Panc1 (cell line): ENCODE results near the gene CDV3. TPM values are rescaled to one million over a fixed set of nuclear protein-coding genes. Genes with fewer than 3 reads are reported as not detected.
"Not testable (repeated sequence)": the region's sequence is repeated elsewhere in the genome, so short reads cannot be mapped to it uniquely, and the experiment has no call there.

Experiments used
- ATAC-seq: fragments of 200-7000 bp; cut with Tn5 transposase; 2 replicates; pipeline ENCODE4 v1.9.1; 2020; ENCODE audit warnings: mild to moderate bottlenecking, moderate library complexity
- BruUV-seq: library from RNA; stranded (reverse); fragments of 400-500 nt; replicated peaks from 2 replicates; lab custom pipeline; 2021; lab: Mats Ljungman, UMichigan
- CTCF ChIA-PET: fragments of 300-600 bp; sonication (Branson Sonifier 250); formaldehyde crosslinking; loops from one replicate; lab custom pipeline; 2022; ENCODE audit warnings: antibody characterized with exemption; lab: Charles Lee
- POLR2A ChIA-PET: fragments of 300-600 bp; sonication (Branson Sonifier 250); formaldehyde crosslinking; loops from one replicate; lab custom pipeline; 2022; ENCODE audit warnings: antibody characterized with exemption; lab: Charles Lee
- DNase-seq: peaks from one replicate; pipeline ENCODE4 v3.0.0-alpha.2; 2010; ENCODE audit warnings: low read depth, low spot score
- H3K27ac ChIP-seq: 2 replicates; pipeline ENCODE4 v1.5.1; 2011; ENCODE audit warnings: mild to moderate bottlenecking, low read length, inconsistent platforms
- H3K27me3 ChIP-seq: fragments of 200-500 bp; sonication (Bioruptor generic); 2 replicates; pipeline ENCODE4 v1.6.0; 2014; ENCODE audit warnings: low read length, inconsistent platforms; ENCODE audit not compliant: control insufficient read depth, insufficient read depth
- H3K36me3 ChIP-seq: fragments of 200-500 bp; sonication (Bioruptor generic); 2 replicates; pipeline ENCODE4 v1.5.1; 2014; ENCODE audit warnings: inconsistent platforms, mild to moderate bottlenecking, low read length, moderate library complexity; ENCODE audit not compliant: control insufficient read depth, insufficient read depth
- H3K4me1 ChIP-seq: 2 replicates; pipeline ENCODE4 v1.5.1; 2011; ENCODE audit warnings: inconsistent platforms, mild to moderate bottlenecking, low read length, moderate library complexity; ENCODE audit not compliant: control insufficient read depth, insufficient read depth
- H3K4me3 ChIP-seq, 2 experiments: 2 replicates each; pipeline ENCODE4 v1.5.1; 2011 to 2012; ENCODE audit warnings: low read depth in 2 of 2, low read length in 2 of 2, mild to moderate bottlenecking in 2 of 2, inconsistent platforms in 1 of 2, moderate library complexity in 1 of 2
- H3K9me3 ChIP-seq: fragments of 200-500 bp; sonication (Bioruptor generic); 2 replicates; pipeline ENCODE4 v1.5.1; 2014; ENCODE audit warnings: low read depth, mild to moderate bottlenecking, inconsistent platforms, low read length, moderate library complexity; ENCODE audit not compliant: control insufficient read depth, insufficient read depth
- POLR2AphosphoS5 ChIP-seq: IDR thresholded peaks from 2 replicates; pipeline ENCODE4 v1.6.1; 2012; ENCODE audit warnings: mild to moderate bottlenecking, low read depth, low read length, moderate library complexity
- SIN3A ChIP-seq: IDR thresholded peaks from 2 replicates; pipeline ENCODE4 v1.6.1; 2012; ENCODE audit warnings: low read depth, mild to moderate bottlenecking, low read length, moderate library complexity, borderline replicate concordance; ENCODE audit not compliant: insufficient read depth
- TCF7L2 ChIP-seq: IDR thresholded peaks from 2 replicates; pipeline ENCODE4 v1.6.1; 2011; ENCODE audit warnings: mild to moderate bottlenecking, low read depth, low read length, inconsistent platforms
- in situ Hi-C: cut with HindIII; loops from 2 replicates; pipeline ENCODE4 v1.10.0; 2016; ENCODE audit warnings: low sequenced_read_pairs, low pct_unique_long_range_greater_than_20kb
- intact Hi-C: fragments of 100-400 bp; cut with micrococcal nuclease; formaldehyde crosslinking; loops from one replicate; pipeline ENCODE4 v1.10.0; 2022; ENCODE audit not compliant: unreplicated experiment
- total RNA-seq: library from RNA; stranded (reverse); gene quantifications from one replicate; pipeline ENCODE4 v1.2.1, GENCODE V29; 2021; ENCODE audit not compliant: unreplicated experiment
- TF ChIP-seq, protein P1 (sequence below), 2 experiments: IDR thresholded peaks; 2 replicates each; pipeline ENCODE4 v1.6.1; 2011 to 2012; ENCODE audit warnings: low read depth in 2 of 2, control low read depth in 1 of 2, low read length in 1 of 2, mild to moderate bottlenecking in 1 of 2, moderate library complexity in 1 of 2; ENCODE audit not compliant: insufficient read depth in 1 of 2
- TF ChIP-seq, protein P2 (sequence below): fragments of 450-650 bp; IDR thresholded peaks from 2 replicates; pipeline ENCODE4 v1.5.1; 2017; ENCODE audit warnings: mild to moderate bottlenecking

The CDV3 gene
- total RNA-seq, 1 experiment from 2014 or later = 506 TPM

DNA sequence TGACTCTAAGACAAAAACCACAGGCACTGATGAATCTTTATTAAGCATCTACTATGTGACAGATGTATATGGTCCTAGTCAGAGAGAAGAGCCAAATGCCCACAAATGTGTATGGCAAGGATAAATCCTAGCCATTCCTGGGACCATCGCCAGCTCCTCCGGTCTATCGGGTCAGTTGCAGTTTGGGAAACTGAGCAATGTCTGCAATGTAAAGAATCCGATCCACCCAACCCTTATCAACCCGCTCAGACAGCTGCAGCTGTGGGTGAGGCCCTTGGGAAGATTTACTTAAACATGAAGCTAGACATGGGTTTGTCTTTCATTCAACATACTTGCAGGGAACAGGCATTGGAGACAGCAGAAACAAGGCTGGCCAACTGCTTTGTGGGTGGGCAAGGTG lies 40.5 kb upstream of the CDV3 start:
- intact Hi-C loops (no loop called here), in situ Hi-C loops (no loop called here)
- no TSS peak for BruUV-seq
- H3K27me3 ChIP-seq = no peaks in the 10 kb centered on the region
- no peak overlapping the region for H3K4me3 ChIP-seq
- no peaks in the 10 kb centered on the region for H3K9me3 ChIP-seq
- DNase-seq (no peak), ATAC-seq (no peak)
- H3K36me3 ChIP-seq = no peaks in the 10 kb centered on the region
- ChIA-PET CTCF (interaction anchor here (1.3 kb wide), 1 partner anchor 40 kb away, joined by 3 read pairs; the partner anchor contains the start of gene CDV3), POLR2A (interaction anchor here (0.6 kb wide), 1 partner anchor 27 kb away, joined by 3 read pairs; no protein-coding TSS in a partner anchor)
- H3K4me1 ChIP-seq = peaks cover 17% of the 10 kb centered on the region
- TF ChIP-seq TCF7L2 = no peak
- TF ChIP-seq SIN3A = no peak
- TF ChIP-seq POLR2AphosphoS5 = no peak
- TF ChIP-seq, protein P1, sequence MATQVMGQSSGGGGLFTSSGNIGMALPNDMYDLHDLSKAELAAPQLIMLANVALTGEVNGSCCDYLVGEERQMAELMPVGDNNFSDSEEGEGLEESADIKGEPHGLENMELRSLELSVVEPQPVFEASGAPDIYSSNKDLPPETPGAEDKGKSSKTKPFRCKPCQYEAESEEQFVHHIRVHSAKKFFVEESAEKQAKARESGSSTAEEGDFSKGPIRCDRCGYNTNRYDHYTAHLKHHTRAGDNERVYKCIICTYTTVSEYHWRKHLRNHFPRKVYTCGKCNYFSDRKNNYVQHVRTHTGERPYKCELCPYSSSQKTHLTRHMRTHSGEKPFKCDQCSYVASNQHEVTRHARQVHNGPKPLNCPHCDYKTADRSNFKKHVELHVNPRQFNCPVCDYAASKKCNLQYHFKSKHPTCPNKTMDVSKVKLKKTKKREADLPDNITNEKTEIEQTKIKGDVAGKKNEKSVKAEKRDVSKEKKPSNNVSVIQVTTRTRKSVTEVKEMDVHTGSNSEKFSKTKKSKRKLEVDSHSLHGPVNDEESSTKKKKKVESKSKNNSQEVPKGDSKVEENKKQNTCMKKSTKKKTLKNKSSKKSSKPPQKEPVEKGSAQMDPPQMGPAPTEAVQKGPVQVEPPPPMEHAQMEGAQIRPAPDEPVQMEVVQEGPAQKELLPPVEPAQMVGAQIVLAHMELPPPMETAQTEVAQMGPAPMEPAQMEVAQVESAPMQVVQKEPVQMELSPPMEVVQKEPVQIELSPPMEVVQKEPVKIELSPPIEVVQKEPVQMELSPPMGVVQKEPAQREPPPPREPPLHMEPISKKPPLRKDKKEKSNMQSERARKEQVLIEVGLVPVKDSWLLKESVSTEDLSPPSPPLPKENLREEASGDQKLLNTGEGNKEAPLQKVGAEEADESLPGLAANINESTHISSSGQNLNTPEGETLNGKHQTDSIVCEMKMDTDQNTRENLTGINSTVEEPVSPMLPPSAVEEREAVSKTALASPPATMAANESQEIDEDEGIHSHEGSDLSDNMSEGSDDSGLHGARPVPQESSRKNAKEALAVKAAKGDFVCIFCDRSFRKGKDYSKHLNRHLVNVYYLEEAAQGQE (IDR thresholded peaks at IDR 0.05; ENCODE audit: insufficient read depth in 1 of 2, low read depth in 2 of 2, low read length in 1 of 2) = no peak
- TF ChIP-seq, protein P2, sequence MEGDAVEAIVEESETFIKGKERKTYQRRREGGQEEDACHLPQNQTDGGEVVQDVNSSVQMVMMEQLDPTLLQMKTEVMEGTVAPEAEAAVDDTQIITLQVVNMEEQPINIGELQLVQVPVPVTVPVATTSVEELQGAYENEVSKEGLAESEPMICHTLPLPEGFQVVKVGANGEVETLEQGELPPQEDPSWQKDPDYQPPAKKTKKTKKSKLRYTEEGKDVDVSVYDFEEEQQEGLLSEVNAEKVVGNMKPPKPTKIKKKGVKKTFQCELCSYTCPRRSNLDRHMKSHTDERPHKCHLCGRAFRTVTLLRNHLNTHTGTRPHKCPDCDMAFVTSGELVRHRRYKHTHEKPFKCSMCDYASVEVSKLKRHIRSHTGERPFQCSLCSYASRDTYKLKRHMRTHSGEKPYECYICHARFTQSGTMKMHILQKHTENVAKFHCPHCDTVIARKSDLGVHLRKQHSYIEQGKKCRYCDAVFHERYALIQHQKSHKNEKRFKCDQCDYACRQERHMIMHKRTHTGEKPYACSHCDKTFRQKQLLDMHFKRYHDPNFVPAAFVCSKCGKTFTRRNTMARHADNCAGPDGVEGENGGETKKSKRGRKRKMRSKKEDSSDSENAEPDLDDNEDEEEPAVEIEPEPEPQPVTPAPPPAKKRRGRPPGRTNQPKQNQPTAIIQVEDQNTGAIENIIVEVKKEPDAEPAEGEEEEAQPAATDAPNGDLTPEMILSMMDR = no peak
- H3K27ac ChIP-seq = peak overlapping the region; percentile 60; the same call in 1 of the 2 replicates

DNA sequence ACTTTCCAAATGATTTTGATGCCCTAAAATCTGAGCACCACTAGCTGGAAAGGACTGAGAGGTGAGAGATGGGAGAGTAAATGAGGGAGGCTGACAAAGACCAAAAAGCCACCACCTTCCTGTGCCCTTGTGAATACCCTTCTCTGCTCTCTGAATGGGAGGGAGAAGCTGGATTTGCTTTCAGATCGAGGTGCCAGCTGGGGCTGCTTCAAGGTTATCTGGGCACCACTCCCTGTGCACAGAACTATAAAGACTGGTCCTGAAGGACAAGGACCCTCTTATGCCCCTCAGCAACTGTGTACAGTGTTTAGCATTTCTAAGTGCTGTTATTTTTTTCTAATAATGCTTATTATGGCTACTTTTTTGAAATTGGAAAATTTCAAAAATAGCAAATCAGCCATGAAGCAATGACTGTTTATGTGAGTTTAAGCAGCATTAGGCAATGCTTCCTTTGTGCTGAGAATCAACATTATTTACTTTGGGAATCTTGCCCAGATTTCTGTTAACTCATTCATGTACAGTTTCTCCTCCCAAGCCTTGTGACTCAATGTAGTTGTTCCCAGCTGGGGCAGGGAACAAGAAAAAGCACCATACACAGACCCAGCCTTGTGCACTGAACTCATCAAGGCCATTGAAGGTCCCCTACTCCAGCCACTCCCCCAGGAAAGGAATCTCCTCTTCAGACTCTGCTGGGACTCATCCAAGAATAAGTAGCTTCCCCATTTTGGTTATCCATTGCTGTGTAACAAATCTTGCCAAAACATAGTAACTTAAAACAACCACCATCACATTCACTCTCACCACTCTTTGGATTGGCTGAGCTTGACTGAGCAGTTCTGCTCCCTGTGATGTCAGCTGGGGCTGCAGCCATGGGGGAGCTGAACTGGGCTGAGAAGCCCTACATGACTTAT lies 37.3 kb upstream of the CDV3 start:
- Histone ChIP-seq H3K27ac (peak overlapping the region; percentile 44), H3K36me3 (no peaks in the 10 kb centered on the region), H3K4me1 (peaks cover 13% of the 10 kb centered on the region), H3K27me3 (no peaks in the 10 kb centered on the region), H3K9me3 (no peaks in the 10 kb centered on the region), H3K4me3 (no peak overlapping the region)
- no TSS peak for BruUV-seq
- ChIA-PET POLR2A (no interaction called here), CTCF (interaction anchor here (0.6 kb wide), 1 partner anchor 70 kb away, joined by 5 read pairs; no protein-coding TSS in a partner anchor)
- no peak for DNase-seq
- ATAC-seq = peak; percentile 46
- TF ChIP-seq, protein P1 (IDR thresholded peaks at IDR 0.05; ENCODE audit: insufficient read depth in 1 of 2, low read depth in 2 of 2, low read length in 1 of 2) = no peak
- TF ChIP-seq TCF7L2 (no peak), SIN3A (no peak), POLR2AphosphoS5 (no peak)
- TF ChIP-seq, protein P2 = no peak
- intact Hi-C loops = no loop called here
- in situ Hi-C loops = no loop called here

DNA sequence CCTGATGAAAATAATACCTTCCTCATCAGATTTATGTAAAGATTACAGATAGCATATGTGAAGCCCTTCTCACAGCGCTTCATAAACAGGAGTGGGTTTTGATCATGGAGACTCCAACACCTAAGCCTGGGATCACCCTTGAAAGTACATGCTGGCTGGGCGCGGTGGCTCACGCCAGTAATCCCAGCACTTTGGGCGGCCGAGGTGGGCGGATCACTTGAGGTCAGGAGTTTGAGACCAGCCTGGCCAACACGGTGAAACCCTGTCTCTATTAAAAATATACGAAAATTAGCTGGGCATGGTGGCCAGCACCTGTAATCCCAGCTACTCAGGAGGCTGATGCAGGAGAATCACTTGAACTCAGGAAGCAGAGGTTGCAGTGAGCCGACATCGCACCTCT lies 36.4 kb upstream of the CDV3 start:
- ATAC-seq, intact Hi-C loops, H3K27me3 ChIP-seq, in situ Hi-C loops, POLR2A ChIA-PET, DNase-seq, H3K9me3 ChIP-seq, BruUV-seq, H3K36me3 ChIP-seq, H3K4me3 ChIP-seq: not testable (repeated sequence)
- Histone ChIP-seq H3K4me1 (peaks cover 13% of the 10 kb centered on the region), H3K27ac (peak overlapping the region; percentile 44; the same call in 1 of the 2 replicates)
- CTCF ChIA-PET = interaction anchor here (0.6 kb wide), 1 partner anchor 71 kb away, joined by 5 read pairs; no protein-coding TSS in a partner anchor
